Embryonic facial prominence (tissue), 1 donor: ENCODE measurements around the gene TRIM4.
"Not testable (repeated sequence)": the region's sequence is repeated elsewhere in the genome, so short reads cannot be mapped to it uniquely, and the experiment has no call there.

Source experiments
- DNase-seq: peaks from one replicate; pipeline ENCODE4 v3.0.0-alpha.2; 2016; ENCODE audit errors: extremely low spot score

Gene TRIM4

DNA sequence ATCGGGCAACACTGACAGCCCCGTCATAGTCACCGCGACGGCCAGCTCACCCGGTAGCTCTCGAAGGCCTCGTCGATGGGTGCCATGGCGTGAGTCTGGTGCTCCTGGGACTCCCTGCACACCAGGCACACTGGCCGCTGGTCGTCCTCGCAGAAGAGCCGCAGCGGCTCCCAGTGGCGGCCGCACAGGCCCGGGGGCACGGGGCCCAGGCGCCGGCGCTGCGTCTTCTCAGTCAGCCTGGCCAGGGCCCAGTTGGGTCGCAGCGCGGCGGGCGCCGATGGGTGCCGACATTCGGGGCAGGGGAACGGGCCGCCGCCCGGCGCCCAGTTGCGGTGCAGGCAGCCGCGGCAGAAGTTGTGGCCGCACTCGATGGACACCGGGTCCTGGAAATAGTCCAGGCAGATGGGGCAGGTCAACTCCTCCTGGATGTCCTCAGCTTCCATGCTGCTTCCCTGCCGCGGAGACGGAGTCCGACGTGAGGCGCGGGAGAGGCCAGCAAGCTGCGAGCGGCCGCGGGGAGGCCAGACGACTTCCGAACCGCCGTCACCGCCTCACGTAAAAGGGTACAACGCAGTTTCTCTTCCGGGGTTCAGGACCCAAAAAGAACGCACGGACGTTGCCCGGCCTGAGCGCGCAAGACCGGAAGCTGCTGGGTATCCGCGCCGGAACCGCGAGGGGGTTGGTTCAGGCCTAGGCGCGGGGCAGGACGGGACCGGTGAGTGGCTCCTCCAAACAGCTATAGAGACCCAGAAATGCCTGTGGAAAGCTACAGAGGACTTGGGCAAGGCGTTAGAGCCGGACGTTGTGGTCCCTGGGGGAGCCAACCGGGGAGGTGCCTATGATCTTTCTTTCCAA, at the start of gene TRIM4:
TSS of gene TRIM4 (minus strand) at position 572 of the 855 bp plus-strand sequence. CDS start at position 443, 129 bp downstream.
- DNase-seq: peak; percentile 56

DNA sequence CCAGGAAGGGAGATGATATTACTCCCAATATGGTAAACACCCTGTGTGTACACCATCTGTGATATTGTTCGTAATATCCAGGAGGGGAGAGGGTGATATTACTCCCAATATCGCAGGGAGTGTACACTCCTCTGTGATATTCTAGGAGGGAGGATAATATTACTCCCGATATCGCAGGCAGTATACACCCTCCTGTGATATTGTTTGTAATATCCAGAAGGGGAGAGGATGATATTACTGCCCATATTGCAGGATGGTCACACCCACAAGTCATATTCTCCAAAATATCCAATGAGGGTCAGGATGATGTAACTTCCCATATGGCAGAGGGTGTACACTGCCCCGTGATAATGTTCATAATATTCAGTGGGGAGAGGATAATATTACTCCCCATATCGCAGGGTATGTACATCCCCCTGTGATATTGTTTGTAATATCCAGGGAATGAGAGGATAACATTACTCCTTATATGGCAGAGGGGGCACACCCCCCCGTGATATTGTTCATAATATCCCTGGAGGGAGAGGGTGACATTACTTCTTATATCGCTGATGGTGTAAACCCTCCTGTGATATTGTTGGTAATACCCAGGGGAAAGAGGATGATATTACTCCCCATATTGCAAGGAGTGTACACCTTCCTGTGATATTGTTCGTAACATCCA, 39.4 kb upstream of the TRIM4 start:
- DNase-seq: no peak

- no peak for DNase-seq
Observed at GRCh38 chr7:99955247-99955646, 35.9 kb upstream of the TRIM4 start.

DNA sequence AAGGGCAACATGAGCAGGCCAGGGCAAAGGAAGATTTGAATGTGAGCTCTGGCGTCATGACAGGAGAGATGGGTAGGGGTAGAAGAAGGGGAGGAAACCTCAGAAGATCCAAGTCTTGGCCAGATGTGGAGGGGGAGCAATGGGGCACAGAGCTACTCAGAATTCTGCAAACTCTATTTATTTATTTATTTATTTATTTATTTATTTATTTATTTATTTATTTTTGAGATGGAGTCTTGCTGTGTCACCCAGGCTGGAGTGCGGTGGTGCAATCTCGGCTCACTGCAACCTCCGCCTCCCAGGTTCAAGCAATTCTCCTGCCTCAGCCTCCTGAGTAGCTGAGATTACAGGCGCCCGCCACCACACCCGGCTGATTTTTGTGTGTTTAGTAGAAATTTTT, 35.3 kb upstream of the TRIM4 start:
- DNase-seq: not testable (repeated sequence)

GRCh38 chr7:99953649-99954048, 34.3 kb upstream of the TRIM4 start:
- DNase-seq: no peak

GRCh38 chr7:99952649-99953048, 33.3 kb upstream of the TRIM4 start:
- DNase-seq: not testable (repeated sequence)

DNA sequence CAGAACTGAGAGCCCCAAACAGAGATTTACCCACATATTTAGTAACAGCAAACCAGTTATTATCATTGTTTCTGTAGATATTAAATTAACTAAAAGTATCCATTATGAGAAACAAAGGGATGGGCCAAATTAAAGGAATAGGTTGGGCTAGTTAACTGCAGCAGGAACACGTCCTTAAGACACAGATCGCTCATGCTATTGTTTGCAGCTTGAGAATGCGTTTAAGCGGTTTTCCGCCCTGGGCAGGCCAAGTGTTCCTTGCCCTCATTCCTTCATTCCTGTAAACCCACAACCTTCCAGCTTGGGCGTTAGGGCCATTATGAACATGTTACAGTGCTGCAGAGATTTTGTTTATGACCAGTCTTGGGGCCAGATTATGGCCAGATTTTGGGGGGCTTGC, 31.5 kb upstream of the TRIM4 start:
- not testable (repeated sequence) for DNase-seq

DNA sequence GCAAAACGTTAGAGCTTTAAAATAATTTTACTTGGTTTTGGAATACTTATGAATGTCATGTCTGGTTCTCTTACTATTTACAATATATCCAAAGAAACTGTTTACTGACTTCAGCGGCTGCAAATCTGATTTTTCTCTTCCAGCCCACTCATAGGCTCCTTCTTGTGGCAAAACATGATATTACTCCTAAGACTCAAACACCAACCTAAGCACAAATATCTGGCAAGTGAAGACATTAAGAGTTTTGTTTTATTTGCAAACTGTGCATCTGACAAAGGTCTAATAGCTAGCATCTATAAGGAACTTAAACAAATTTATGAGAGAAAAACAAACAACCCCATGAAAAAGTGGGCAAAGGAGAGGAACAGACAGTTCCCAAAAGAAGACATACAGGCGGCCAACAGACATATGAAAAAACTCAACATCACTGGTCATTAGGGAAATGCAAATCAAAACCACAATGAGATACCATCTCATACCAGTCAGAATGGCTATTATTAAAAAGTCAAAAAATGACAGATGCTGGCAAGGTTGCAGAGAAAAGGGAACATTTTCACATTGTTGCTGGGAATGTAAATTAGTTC, 30.4 kb upstream of the TRIM4 start:
- DNase-seq: no peak

DNA sequence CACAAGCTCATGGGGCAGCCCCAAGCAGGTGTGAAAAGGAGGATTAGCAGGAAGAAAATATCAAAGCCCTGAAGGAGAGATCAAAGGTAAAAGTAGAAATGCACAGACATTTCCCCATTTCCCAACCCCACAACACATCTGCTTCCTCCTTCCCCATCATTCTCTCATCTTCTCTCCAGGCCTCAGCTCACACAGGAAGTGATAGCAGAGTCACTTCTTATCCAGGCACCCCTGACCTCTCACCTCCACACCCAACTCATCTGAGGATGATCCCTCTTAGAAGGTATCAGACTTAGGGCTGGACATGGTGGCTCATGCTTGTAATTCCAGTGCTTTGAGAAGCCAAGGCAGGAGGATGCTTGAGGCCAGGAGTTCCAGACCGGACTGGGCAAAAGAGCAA, 28.3 kb upstream of the TRIM4 start:
- no peak for DNase-seq

- no peak for DNase-seq
Observed at GRCh38 chr7:99944497-99945070, 25.3 kb upstream of the TRIM4 start.

DNA sequence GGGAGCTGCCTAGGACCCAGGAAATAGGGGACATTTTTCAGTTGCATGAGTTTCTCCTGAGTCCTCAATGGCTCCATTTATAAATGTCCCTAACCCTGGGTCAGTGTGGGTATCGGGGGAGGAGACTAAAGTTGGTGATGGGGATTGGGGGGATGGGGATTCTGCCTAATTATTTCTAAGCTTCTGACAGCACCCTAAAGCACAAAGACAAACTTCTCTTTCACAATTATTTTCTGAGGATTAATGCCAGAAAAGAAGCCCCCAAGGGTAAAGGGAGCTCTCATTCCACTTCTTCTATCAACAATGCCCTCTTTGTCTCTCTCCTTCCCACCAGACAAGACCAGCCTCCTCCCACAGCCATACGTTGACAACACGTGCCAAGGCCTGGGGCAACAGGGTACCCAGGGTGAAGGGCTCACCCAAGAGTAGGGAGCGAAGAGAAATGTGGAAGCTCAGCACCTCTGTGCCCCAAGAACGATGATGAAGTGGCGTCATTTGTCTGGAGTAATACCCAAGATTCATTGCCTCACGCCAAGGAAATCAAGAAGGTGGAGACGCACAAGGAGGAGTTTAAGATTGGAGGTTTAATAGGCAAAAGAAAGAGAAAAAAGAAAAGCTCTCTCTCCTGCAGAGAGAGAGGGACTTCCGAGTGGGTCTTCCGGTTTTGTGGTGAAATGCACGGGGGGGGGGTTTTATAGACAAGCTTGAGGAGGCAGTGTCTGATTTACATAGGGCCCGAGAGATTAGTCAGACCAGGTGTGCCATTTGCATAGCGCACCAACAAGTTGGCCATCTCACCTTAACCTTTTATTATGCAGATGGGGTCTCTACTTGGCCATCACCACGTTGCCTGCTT, 24.5 kb upstream of the TRIM4 start:
- no peak for DNase-seq

DNA sequence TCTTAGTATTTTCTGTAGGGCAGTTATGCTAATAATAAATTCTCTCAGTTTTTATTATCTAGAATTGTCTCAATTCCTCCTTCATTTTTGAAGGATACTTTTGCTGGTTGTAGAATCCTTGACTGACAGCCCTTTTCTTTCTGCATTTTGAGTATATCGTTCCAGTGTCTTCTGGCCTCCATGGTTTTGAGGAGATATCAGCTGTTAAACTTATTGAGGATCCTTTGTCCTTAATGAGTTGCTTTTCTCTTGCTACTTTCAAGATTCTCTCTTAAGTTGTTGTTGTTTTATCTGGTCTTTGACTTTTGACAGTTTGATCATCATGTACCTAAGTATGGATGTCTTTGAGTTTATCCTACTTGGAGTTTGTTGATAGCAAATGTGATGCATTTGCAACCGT, 19.0 kb upstream of the TRIM4 start:
- DNase-seq: no peak

DNA sequence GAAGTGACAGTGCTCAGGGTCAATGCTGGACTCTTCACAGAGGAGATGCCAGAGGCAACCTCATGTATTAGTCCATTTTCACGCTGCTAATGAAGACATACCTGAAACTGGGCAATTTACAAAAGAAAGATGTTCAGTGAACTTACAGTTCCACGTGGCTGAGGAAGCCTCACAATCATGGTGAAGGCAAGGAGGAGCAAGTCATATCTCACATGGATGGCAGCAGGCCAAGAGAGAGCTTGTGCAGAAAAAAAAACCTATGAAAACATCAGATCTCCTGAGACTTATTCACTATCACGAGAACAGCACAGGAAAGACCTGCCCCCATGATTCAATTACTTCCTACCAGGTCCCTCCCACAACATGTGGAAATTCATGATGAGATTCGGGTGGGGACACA, 15.7 kb upstream of the TRIM4 start:
- DNase-seq: not testable (repeated sequence)

DNA sequence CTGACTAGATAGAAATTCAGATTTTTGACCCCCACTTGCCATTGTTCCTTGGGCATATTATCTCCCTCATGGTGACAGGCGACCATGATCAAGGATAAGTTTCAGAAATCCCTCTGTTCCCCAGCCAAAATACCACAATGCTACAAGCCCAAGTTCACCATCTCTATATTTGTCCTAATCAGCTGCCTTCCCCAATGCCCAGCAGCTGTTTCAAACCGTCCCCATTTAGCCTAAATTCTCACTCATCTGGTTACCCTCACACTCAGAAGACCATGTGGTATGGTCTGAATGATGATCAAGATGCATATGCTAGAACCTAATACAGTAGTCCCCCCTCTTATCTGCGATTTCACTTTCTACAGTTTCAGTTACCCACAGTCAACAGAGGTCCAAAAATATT, 11.0 kb upstream of the TRIM4 start:
- DNase-seq: no peak

GRCh38 chr7:99929730-99930053, 10.4 kb upstream of the TRIM4 start:
- no peak for DNase-seq

DNA sequence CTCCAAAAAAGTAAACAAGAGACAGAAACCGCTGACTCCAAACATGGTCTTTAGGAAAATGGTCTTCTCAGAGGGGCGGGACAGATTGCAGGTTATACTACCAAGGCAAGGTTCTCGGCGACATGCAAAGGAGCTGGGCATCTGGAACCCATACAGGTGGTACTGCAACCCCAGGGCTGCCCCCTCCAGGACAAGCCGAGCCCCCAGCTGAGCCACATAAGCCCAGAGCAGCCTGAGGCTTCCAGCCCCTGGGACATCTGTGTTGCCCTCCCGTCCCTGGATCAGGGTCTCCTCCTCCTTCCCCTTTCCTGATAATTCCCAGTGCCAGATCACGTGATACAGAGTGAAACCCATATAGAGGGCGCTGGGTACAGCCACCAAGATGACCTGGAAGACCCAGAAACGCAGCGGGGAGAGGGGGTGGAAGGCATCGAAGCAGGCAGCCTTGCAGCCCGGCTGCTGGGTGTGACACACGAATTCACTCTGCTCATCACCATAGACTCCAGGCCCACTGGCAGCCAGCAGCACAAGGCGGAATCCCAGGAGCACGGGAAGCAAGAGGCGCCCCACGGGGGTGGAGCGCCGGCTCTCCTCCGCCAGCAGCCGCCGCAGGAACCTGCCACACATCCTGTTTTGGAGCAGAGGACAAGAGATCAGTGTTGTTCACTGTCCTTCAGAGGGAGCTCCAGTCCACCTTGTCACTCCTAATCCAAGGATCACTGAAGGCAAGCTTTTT, 9.8 kb upstream of the TRIM4 start, which contains the start of gene GJC3:
TSS of gene GJC3 (minus strand) at position 627 of the 736 bp plus-strand sequence. CDS start at position 627, 0 bp downstream.
- DNase-seq: no peak

- no peak for DNase-seq
Observed at GRCh38 chr7:99928188-99928587, 8.9 kb upstream of the TRIM4 start.

GRCh38 chr7:99927536-99927935, 8.2 kb upstream of the TRIM4 start:
- no peak for DNase-seq

- DNase-seq: no peak
Observed at GRCh38 chr7:99926321-99926720, 7.0 kb upstream of the TRIM4 start.

GRCh38 chr7:99923200-99923599, 3.9 kb upstream of the TRIM4 start:
- DNase-seq: no peak

DNA sequence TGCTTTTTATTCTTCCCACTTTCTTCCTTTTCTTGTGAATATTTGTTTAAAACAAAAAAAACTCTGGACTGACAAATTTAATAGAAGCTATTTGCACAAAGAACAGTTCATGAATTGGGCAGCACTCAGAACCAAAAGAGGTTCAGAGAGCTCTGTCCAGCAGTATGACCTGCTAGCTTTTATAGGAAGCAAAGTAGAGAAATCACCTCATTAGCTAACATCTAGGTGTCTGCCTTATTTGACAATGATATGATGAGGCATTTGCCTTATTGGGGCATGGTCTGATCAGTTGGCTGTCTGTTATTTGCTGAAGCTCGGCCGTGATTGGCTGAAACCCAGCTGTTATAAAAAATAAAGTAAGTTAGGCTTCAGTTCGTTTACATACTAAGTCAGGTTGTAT, 819 bp upstream of the TRIM4 start:
- no peak for DNase-seq
